ENCODE results near the gene HTD2. TPM values are rescaled to one million over a fixed set of nuclear protein-coding genes. Genes with fewer than 3 reads are reported as not detected.

Gene HTD2
- total and polyA plus RNA-seq, 2 donors (not counting 3 experiments of a cell fraction or from before 2014, with no cell fraction given): 8.2 to 10.3 TPM

DNA sequence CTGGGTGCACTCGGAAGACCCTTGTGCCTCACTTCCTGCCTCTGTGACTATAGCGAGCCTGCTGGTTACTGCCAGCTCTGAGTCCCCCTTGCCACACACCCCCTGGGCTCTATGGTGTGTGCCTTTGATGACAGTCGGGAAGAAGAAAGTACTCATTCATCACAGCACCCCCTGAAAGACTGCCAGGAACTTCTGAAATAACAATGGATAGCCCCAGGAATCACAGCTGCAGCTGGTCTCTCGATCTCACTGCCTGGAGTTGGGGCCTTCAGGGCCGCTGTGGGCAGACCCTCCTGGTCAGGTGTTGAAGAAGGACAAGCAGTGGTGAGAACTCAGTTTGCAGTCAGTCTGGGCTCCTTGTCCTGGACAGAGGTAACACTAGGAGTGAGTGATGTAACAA is 10.1 kb upstream of the HTD2 start:
- peaks cover 2 to 4% of the 10 kb centered on the region in 2 experiments for H3K27me3 ChIP-seq (ENCODE audit: control insufficient read depth in 2 of 2, insufficient read depth in 2 of 2, low read length in 2 of 2)
- H3K9me1 ChIP-seq (replicated peaks; ENCODE audit: control insufficient read depth, extremely low read depth, insufficient read depth, low read length): no peaks in the 10 kb centered on the region
- TF ChIP-seq JUN (IDR thresholded peaks at IDR 0.05; ENCODE audit: borderline replicate concordance, insufficient read depth, insufficient read length, low read depth) (no peak), GATA2 (IDR thresholded peaks at IDR 0.05; ENCODE audit: insufficient read depth, insufficient read length, low read depth, low read length) (no peak), MAX (IDR thresholded peaks at IDR 0.05; ENCODE audit: insufficient read depth, insufficient read length) (no peak), FOS (IDR thresholded peaks at IDR 0.05; ENCODE audit: borderline replicate concordance, insufficient read depth, low read length) (no peak), EZH2 (IDR thresholded peaks at IDR 0.05; ENCODE audit: borderline replicate concordance, low read depth, low read length, severe bottlenecking) (no peak), MYC (IDR thresholded peaks at IDR 0.05; ENCODE audit: low read depth, low read length) (no peak), POLR2A (IDR thresholded peaks at IDR 0.05; ENCODE audit: low read depth, low read length) (no peak), POLR2AphosphoS5 (IDR thresholded peaks at IDR 0.05; ENCODE audit: insufficient read depth, low read depth, low read length) (no peak)
- TF ChIP-seq, protein P1, sequence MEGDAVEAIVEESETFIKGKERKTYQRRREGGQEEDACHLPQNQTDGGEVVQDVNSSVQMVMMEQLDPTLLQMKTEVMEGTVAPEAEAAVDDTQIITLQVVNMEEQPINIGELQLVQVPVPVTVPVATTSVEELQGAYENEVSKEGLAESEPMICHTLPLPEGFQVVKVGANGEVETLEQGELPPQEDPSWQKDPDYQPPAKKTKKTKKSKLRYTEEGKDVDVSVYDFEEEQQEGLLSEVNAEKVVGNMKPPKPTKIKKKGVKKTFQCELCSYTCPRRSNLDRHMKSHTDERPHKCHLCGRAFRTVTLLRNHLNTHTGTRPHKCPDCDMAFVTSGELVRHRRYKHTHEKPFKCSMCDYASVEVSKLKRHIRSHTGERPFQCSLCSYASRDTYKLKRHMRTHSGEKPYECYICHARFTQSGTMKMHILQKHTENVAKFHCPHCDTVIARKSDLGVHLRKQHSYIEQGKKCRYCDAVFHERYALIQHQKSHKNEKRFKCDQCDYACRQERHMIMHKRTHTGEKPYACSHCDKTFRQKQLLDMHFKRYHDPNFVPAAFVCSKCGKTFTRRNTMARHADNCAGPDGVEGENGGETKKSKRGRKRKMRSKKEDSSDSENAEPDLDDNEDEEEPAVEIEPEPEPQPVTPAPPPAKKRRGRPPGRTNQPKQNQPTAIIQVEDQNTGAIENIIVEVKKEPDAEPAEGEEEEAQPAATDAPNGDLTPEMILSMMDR (IDR thresholded peaks at IDR 0.05; ENCODE audit: extremely low read depth in 1 of 2, insufficient read depth in 1 of 2, low read depth in 1 of 2, low read length in 2 of 2): no peak
- no peaks in the 10 kb centered on the region for H3K79me2 ChIP-seq (ENCODE audit: control insufficient read depth, insufficient read depth, low read length)
- intact Hi-C loops (cut with micrococcal nuclease) (no loop called here), dilution Hi-C loops (cut with MboI; ENCODE audit: extremely low pct_ligation_motif_present, low sequenced_read_pairs) (no loop called here)
- POLR2A ChIA-PET: no interaction called here
- CTCF ChIA-PET: interaction anchor here (1.0 to 10.0 kb wide), 5 partner anchors 9 to 118 kb away, joined by 3 to 369 read pairs (median 4); partner anchors contain the start of genes ABHD6, HTD2 and RPP14
- no peak overlapping the region for H2AFZ ChIP-seq (ENCODE audit: low read depth, low read length)
- no peaks in the 10 kb centered on the region for H3K4me1 ChIP-seq (ENCODE audit: control insufficient read depth, extremely low read depth, insufficient read depth, low read length)
- no peak for FAIRE-seq
- DNase-seq (ENCODE audit: low read depth, low spot score): no peak
- no peaks in the 10 kb centered on the region for H3K36me3 ChIP-seq (ENCODE audit: control insufficient read depth in 2 of 2, extremely low read depth in 1 of 2, insufficient read depth in 2 of 2, low read length in 2 of 2)
- no peak overlapping the region for H3K9ac ChIP-seq (replicated peaks; ENCODE audit: extremely low read depth, insufficient read depth, low read length)
- no TSS peak for BruUV-seq (replicated peaks)
- no peaks in the 10 kb centered on the region for H4K20me1 ChIP-seq (replicated peaks; ENCODE audit: control insufficient read depth, extremely low read depth, insufficient read depth, low read length)
- no peak overlapping the region for H3K4me2 ChIP-seq (ENCODE audit: insufficient read depth, low read length)
- H3K9me3 ChIP-seq (replicated peaks; ENCODE audit: control insufficient read depth, insufficient read depth, low read length): no peaks in the 10 kb centered on the region
- no peak overlapping the region for H3K4me3 ChIP-seq (replicated peaks in 1 of 3; ENCODE audit: insufficient read depth in 1 of 3, low read depth in 1 of 3, low read length in 3 of 3)
- H3K27ac ChIP-seq (ENCODE audit: insufficient read depth, low read depth, low read length): no peak overlapping the region

Data from endothelial cell of umbilical vein (primary cell).